ENCODE results near the gene ZBTB38. TPM values are rescaled to one million over a fixed set of nuclear protein-coding genes. Genes with fewer than 3 reads are reported as not detected.

The ZBTB38 gene
- total RNA-seq, 2 donors from 2014 or later, result 101 to 125 TPM

DNA sequence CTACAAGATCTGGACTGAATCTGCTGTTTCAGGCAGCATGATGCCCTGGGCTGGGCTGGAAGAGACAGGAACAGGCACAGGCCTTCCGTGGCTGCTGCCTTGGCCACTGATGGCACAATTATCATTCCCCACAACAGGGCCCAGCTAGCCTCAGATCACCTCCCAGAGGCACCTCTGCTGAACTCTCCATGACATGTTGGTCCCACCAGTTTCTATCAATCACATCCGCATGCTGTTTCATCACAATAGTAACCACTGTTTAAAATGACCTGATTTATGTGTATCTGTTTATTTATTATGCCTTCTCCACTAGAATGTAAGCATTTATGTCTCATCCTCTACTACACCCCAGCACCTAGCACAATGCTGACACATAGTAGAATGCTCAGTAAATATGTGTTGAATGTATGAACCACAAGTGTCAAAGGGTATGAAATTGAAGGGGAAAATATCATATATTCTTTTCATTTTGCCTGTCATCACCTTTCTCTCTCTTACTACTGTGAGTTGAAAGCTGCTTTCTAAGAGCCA is 32.7 kb upstream of the ZBTB38 start:
- intact Hi-C loops (cut with DNase I), result no loop called here

DNA sequence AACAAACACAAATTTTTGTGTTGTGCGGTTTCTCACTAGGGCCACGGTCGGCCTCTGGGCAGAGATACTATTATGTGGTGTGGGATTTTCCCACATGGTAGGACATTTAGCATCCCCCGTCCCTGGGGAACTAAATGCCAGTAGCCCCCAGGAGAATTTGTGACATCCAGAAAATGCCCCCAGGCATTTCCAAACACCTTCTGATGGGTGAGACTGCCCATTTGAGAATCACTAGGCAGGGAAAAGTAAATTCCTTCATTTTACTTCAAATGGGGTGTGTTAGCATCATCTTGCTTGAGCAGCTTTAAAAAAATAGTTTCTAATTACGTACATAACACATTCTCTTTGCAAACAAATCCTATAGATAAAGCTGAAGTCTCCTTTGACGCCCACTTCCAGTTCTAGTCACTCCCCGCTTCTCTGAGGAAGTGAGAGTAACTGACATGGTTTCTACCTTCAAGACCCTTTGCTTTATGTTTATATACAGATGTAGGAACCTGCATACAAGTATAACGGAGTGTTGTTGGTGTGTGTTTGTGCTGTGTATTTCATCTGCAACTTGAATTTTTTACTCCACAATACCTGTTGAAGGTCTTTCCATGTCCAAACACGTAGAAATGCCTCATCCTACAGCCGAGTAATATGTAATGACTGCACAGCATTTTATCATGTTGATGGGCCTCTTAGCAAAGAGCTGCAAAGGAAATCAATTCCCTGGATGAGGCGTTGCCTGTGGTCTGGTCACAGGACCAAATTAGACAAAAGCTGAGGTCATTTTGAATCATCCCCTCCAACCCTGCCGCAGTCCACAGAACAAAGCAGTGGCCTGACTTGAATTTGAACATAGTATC is 31.4 kb upstream of the ZBTB38 start:
- intact Hi-C loops (cut with DNase I), result no loop called here
- DNase-seq (ENCODE audit: low spot score), result no peak

More for the DNA sequence above, 32.7 kb upstream of the ZBTB38 start:
- DNase-seq (ENCODE audit: low spot score), result no peak

DNA sequence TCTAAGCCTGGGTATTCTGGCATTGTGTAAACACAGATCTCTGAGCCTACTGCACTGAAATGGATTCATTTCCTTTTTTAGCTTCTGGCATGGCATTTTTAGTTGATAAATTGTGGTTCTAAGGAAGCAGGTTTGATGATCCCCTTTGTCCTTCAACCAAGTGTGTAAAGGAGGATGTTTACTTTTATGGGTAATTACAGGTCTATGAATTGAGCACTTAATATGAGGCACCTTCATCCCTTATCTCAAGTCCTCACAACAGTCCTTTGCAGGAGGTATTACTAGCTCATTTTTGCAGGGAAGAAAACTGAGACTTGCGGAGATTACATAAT is 30.8 kb upstream of the ZBTB38 start:
- DNase-seq (ENCODE audit: low spot score), result no peak
- intact Hi-C loops (cut with DNase I), result no loop called here

DNA sequence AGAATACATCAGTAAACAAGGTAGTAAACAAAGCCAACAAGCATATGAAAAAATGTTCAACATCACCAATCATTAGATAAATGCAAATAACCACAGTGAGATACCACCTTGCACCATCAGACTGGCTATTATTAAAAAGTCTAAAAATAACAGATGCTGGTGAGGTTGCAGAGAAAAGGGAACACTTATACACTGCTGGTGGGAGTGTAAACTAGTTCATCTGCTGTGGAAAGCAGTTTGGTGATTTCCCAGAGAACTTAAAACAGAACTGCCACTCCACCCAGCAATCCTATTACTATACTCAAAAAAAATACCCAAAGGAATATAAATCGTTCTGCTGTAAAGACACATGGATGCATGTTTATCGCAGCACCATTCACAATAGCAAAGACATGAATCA is 30.3 kb upstream of the ZBTB38 start:
- intact Hi-C loops (cut with DNase I), result no loop called here
- DNase-seq (ENCODE audit: low spot score), result no peak

DNA sequence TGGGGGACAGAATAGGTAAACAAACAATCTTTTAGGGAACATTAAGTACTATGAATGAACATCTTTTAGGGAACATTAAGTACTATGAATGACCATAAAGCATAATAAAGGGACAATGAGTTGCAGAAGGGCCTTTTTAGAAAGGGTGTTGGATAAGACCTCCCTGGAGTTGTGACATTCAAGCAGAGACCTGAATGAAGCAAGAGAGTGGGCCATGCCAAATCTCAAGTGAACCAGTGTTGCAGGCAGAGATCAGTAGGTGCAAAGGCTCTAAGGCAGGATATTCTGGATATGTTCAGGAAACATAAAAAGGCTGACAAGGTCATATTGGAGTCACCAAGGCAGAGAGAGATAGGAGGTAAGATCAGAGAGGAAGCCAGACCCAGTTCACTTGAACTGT is 29.4 kb upstream of the ZBTB38 start:
- no peak for DNase-seq (ENCODE audit: low spot score)
- intact Hi-C loops (cut with DNase I), result no loop called here

DNA sequence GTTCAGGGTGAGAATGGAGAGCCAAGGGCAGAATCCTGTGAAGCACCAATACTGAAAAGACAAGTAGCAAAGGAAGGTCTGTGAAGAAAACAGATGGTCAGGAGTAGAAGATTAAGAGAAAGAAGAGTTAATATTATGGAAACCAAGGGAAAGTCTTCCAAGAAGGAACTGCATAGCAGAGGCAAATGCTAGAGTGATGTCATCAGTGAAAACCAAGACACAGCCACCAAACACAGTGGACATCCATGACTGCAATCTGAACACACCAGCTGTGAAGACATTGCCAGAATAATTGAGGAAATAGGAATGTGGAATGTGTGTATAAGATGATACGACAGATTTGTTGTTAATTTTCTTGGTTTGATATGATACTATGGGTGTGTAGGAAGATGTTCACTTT is 26.8 kb upstream of the ZBTB38 start:
- no peak for DNase-seq (ENCODE audit: low spot score)
- intact Hi-C loops (cut with DNase I), result no loop called here

DNA sequence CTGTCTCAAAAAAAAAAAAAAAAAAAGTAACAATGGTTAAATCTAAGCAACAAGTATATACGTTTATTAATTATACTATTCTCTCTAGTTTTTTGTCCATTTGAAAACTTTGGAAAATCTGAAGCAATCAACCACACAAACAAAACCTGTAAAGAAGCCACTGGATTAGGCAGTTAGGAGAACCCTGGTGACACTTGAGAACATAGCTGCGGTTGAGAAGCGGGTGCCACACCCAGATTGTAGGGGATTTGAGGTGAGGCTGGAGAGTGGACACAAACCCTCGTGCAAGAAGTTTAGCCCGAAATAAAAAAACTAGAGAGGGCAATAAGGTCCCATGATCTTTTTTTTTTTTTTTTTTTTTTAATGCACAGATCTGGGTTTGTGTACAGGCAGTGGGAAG is 25.9 kb upstream of the ZBTB38 start:
- DNase-seq (ENCODE audit: low spot score), result no peak
- intact Hi-C loops (cut with DNase I), result no loop called here

DNA sequence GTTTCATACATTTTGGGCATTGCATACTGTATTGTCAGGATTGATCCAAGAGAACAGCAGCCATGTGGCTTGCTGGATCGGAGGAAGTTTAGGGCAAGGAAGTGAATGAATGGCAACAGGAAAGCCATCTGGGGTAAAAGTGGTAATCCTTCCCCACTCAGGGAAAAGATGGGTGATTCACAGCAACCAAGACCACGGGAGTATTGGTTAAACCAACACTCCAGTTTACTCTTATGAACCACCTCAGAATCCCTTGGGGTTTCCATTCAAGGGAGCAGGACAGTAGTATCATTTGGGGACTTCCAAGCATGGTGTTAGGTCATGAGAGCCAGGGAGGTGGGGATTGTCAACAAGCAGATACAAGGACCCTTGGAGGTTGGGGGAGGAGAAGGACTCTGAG is 25.2 kb upstream of the ZBTB38 start:
- intact Hi-C loops (cut with DNase I), result no loop called here
- no peak for DNase-seq (ENCODE audit: low spot score)

DNA sequence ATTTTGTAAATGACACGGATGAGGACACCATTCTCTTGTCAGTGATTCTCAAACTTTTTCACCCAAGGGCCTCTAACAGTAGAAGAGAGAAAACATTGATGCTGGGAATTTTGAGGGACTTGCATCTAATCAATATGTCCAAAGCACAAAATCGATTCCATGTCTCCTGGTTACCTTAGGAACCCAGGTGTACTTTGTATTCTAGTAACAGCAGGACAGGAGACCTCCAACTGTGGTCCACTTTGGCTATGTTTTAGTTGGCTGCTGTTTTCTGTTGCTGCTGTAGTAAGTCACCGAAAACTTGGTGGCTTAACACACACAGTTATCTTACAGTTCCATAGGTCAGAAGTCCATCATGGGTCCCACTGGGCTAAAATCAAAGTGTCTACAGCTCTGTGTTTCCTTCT is 24.4 kb upstream of the ZBTB38 start:
- DNase-seq (ENCODE audit: low spot score), result no peak
- intact Hi-C loops (cut with DNase I), result no loop called here

DNA sequence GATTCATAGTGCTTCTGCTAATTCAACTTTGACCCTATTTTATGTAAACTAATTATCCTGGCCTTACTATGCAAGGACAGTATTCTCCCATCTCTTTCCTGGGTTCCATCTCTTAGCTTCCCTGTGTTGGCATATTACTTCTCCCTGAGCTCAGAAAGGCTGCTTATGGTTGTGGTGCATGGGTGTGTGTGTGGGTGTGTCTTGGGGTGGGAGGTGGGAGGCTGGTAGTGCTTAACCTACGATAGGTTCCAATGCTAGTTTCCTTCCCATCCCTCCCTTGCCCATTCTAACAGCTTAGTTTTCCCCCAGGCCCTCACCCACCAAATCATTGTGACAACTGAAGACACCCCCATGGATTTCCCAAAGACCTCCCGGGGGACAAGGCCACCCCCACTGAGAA is 22.8 kb upstream of the ZBTB38 start:
- intact Hi-C loops (cut with DNase I), result no loop called here
- DNase-seq (ENCODE audit: low spot score), result no peak

DNA sequence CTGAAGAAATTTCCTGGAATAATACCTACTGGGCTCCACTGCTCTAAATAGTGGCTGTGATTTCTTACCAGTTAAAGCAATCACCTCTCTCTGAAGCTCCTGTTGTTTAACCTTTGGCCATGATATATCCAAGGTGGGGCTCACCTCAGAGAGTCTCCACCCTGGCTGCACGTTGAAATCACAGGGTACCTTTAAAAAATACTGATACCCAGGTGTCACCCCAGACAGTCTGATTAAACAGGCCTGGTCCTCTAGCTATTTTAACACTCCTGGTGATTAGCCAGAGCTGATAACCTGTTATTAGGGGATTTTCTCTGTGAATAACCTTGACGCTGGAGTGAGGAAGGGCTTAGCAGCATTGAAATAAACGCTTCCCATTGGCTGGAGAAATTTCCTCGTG is 22.3 kb upstream of the ZBTB38 start:
- intact Hi-C loops (cut with DNase I), result no loop called here

DNA sequence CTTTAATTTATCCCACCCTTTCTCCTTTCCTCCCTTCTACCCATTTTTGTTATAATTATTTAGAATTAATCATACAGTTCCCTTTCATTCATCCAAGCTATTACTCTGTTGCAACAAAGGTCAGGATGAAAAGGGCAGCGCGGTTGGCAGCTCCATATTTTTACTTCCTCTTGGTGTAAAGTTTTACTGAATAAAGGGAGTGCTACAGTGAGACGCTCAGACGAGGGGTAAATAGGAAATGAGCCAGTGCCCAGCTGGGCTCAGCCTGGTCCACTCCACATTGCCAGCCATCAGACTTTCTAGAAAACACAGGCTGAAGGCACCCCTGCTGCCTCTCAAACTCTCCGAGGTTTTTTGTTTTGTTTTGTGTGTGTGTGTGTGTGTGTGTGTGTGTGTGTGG is 21.9 kb upstream of the ZBTB38 start:
- intact Hi-C loops (cut with DNase I), result no loop called here
- DNase-seq (ENCODE audit: low spot score), result no peak

More for the DNA sequence above, 22.3 kb upstream of the ZBTB38 start:
- DNase-seq (ENCODE audit: low spot score), result no peak

DNA sequence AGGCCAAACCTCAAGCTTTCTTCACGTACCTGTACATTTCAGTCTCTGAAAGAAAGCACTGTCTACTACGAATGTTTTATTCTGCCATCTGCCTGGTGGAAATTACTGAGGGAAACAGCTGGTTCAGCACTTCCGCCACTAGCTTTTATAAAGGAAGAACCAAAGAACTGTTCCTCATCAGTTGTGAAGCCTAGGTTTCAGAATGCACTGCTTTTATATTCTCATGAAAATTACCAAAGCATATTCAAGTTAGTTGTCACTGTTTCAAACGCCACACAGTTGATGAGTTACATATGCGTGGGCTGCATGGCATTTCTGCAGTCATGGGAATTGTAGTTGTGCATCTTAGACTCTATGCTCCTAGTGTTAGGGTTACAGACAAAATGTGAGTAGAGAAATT is 21.5 kb upstream of the ZBTB38 start:
- intact Hi-C loops (cut with DNase I), result no loop called here
- no peak for DNase-seq (ENCODE audit: low spot score)

DNA sequence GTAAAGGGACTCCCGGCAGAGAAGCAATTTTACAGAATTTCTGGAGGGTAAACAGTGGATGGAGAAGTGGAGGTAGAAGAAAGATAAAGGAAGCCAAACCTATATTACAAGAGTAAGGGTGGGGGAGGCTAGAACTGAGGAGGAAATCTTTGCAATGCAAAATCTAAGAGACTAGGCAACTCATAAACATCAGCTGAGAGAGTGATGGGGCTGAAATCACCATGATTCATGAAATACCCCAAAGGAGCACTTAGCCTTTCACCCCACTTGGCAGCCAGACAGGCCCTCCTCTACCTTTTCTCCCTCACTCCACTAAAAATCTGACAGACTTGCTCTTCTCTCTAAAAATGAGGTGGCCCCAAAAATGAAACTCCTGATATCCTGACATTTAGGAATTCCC is 19.5 kb upstream of the ZBTB38 start:
- no peak for DNase-seq (ENCODE audit: low spot score)
- intact Hi-C loops (cut with DNase I), result no loop called here

DNA sequence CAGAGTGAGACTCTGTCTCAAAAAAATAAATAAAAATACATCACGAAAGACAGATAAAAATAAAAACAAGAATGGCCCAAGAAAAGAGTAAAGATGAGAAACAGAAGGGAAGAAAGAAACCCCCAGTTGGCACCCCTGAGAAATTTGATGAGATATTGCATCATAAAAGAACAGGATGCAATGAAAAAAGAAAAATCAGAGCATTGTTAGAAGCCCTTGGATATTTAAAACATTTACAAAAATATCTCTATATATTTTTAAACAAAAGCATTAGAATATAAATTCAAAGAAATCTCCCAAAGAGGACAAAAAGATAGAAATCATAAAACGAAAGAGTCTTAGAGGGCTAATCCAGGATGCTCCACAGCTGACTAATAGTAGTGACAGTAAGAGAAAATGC is 18.6 kb upstream of the ZBTB38 start:
- no peak for DNase-seq (ENCODE audit: low spot score)
- intact Hi-C loops (cut with DNase I), result no loop called here

DNA sequence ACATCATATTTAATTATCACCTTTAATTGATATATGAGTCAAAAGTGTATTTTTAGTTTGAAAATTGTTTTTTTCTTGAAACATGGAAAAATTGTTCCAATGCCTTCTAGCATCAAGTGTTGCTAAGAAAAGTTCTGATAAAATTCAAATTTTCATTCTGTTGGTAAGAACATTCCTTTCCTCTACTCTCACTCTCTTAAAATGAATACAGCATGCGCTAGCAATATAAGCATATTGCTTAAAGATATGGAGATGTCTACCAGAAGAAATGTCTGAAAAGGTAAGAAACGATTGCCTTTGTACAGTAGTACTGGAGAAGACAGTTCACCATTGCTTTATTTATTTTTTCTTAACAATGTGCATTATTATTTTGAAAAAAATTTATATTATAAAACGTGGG is 17.6 kb upstream of the ZBTB38 start:
- intact Hi-C loops (cut with DNase I), result no loop called here
- no peak for DNase-seq (ENCODE audit: low spot score)

DNA sequence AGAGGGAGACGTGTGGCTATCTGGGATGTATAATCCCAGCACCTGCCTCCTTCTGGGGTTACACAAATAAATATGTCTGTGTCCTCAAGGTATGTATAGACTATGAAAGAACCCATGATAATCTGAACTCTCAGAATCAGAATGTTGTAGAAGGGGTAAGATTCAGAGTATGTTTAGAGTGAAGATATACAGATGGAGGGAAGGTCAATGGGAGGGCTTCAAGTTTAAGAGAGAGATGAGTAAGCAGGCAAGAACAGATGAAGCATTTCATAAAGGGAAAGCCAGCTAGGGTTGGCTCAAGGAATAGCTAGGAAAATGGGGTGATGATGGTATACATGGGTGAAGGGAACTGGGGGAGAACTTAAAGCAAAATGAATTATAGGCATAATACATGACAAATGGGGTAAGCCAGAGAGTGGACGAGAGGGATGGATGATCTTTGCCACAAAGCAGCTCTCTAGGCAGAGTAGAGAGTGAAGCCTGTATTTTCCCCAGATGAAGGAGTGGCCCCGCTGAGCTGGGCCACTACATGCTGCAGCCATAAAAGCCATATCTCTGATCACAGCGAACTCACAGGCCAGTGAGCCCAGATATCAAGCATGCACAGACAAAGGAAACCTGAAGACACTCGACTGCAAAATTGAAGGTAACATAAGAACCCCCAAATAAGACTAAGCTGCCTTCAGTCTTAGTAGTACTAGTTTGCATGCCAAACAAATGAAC is 15.9 kb upstream of the ZBTB38 start:
- DNase-seq (ENCODE audit: low spot score), result no peak
- intact Hi-C loops (cut with DNase I), result no loop called here

DNA sequence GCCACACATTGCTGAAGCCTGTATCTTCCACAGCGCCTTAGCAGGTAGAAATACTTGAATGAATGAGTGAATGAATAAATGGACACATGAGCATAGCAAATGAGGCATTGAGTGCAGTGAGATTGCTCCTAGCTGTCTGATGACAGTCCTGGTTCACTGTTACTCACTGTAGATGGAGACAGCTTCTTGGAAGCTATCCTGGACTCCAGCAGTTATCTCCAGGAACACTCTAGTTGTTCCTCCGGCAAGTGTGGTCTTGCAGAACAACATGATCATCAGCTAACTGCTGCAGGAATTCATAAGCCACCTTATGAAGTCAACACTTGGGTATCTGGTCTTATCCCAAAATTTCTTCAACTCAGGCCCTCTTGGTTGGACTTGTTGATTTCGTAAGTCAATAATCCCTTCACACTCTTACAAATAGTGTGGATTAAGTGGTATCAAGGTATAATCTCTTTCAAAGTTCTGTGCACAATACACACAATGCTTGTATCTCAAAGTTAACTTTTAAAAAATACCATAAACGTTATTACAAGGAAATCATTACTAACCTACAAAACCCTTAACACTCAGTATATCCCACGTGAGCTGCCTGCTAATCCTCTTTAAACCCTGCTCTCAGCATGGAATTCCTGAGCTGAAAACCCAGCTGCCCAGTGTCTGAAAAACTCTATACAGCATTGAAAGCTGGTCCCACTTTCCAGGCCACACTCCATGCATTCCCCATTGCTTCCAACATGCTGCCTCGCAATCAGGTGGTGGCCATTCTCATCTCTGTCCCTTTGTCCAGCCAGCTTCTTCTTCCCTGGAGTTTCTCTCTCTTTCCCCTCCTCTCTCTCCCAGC is 14.4 kb upstream of the ZBTB38 start:
- intact Hi-C loops (cut with DNase I), result no loop called here
- no peak for DNase-seq (ENCODE audit: low spot score)

DNA sequence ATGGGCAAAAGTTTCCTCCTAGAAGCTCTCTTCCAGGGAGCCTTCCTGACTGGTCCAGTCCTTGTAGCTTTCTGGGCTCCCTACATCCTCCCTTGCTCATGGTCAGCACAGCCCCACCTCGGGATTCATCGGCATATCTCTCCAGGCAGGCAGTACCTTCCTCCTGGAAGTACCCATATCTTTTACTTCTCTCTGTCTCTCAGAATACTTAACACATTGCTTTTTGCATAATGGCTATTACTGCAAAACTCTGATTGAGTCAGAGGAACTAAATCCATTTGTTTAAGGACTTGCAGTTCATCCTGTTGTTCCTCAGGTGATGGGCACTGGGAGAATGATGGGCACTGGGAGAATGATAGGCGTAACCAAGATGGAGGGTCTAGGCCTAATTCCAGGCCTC is 13.8 kb upstream of the ZBTB38 start:
- intact Hi-C loops (cut with DNase I), result no loop called here

DNA sequence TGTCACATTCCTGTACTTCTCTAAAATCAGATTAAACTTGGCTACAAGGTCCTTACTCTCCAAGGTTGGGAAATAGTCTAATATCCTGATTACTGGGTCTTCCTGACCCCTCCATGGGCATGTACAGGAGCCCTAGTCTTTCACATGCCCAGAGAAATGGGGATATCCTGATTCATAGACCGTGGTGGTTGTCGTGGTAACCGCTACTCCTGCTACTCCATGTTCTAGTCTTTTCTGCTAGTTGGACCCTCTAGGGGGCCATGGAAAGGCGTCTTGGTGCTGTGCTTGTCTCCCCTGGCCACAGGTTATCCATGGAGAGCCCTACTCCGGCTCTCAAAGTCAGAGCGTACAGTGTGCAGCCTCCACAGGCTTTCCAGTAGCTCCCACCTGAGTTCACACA is 13.1 kb upstream of the ZBTB38 start:
- intact Hi-C loops (cut with DNase I), result no loop called here
- DNase-seq (ENCODE audit: low spot score), result no peak

More for the DNA sequence above, 13.8 kb upstream of the ZBTB38 start:
- DNase-seq (ENCODE audit: low spot score), result no peak
